ENCODE data around the gene CDK19.
"Not testable (repeated sequence)": the region's sequence is repeated elsewhere in the genome, so short reads cannot be mapped to it uniquely, and the experiment has no call there.

The CDK19 gene

DNA sequence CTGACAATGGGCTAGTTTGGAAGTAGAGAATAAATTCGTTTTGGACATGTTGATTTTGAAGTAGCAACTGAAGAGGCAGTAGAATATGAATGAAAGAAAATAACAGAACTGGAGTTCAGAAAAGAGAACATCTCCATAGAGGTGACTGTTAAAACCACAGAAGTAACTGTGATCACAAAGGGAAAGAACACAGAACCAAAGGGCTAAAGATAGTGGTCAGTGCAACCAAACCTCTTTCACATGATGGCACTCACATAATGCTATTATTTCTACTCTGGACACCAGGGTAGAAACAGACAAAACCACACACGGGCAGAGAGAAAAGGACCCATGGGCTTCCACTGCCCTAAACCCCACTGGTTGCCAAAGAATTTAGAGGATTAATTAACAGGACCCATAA is 58.5 kb downstream of the CDK19 start:
- DNase-seq (ENCODE audit: low spot score) = no peak

DNA sequence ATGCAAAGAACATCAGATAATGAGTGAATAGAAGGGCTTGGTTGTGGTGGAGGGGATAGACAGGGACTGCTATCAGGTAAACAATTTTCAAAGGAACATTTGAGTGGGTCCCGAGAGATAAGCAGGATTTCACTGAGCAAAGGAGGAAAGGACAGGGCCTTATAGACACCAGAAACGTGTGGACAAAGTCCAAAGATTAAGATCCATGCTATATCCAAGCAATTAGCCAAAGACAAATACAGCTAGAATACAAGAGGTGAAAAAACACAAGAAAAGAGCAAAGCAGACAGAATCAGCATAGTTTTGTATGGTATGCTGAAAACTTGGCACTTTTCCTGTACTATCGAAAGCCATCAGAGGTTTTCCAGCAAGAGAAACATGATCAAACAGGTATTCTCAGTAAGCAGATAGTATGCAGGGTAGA is 59.8 kb downstream of the CDK19 start:
- no peak for DNase-seq (ENCODE audit: low spot score)

DNA sequence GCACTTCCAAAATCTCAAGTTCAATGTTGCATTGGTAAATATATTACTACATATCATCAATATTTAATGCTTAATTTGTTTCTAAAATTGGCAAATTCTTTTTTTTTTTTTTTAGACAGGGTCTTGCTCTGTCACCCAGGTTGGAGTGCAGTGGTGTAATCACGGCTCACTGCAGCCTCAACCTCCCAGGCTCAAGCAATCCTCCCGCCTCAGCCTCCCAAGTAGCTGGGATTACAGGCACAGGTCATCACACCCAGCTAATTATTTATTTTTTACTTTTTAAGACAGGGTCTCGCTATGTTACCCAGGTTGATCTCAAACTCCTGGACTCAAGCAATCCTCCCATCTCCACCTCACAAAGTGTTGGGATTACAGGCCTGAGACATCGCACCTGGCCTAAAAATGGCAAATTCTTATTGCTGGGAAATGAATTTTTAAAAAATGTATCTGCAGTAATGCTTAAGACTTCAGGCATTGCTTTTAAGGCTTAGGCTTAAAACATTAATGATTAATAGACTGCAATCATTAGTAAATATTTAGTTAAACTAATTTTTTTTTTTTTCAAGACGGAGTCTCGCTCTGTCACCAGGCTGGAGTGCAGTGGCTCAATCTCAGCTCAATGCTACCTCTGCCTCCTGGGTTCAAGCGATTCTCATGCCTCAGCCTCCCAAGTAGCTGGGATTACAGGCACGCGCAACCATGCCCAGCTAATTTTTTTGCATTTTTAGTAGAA is 61.2 kb downstream of the CDK19 start:
- not testable (repeated sequence) for DNase-seq (ENCODE audit: low spot score)

DNA sequence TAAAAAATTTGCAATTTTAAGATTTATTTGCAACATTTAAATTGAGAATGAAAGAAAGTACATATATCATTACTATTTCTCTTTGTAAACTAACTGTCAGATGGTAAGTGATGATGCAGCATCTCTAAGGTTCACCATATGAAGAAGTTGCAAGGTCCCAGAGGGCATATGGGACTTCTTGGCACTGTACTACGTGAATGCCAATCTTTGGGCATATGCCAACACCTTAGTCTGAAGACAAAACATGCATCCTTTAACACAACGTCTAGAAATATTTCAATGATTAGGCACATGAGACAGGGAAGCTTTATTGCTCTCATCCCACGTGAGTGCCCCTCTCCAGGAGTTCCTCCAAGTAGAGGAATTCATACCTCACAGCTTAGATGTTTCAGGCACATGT is 66.8 kb downstream of the CDK19 start:
- no peak for DNase-seq (ENCODE audit: low spot score)

DNA sequence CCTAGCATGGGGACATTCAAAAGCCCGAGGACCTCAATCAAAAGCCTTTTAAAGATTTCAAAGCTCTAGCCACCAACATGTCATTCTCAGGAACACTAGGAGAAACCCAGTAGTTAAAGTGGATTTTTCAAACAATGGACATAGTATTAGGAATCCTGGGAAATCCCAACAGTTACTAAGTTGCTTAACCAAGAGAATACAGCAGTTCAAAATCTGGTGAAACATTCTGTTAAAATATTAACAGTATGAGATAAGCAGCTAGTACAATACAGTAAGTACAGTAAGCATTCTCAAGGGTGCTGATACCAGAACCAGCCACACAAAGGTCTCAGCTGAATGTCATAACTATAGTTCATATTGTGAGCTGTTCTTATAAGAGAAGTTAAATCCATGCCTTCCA is 68.6 kb downstream of the CDK19 start:
- no peak for DNase-seq (ENCODE audit: low spot score)

DNA sequence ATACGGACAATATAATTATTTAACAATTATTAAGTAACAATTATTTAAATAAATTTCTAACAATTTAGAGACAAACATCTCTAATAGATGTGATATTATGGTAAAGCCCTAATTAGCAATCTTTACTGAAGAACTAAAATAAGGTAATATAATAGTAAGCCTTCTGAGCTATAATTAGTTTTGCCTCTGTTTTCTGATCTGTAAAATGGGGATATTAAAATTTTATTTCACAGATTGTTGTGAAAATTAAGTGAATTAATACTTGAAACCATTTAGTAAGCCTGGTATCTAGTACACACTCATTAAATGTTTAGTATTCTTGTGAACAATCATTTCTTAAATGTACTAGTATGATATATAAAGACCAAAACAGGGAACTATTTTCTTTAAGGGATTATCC is 70.3 kb downstream of the CDK19 start:
- DNase-seq (ENCODE audit: low spot score) = no peak

DNA sequence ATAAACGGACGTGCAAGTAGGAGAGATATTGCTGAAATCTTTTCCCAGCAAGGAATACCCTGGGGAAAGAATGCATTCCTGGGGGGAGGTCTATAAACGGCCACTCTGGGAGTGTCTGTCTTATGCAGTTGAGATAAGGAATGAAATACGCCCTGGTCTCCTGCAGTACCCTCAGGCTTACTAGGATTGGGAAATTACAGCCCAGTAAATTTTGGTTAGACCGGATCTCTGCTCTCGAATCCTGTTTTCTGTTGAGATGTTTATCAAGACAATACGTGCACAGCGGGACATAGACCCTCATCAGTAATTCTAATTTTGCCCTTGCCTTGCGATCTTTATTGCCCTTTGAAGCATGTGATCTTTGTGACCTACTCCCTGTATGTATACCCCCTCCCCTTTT is 72.7 kb downstream of the CDK19 start:
- DNase-seq (ENCODE audit: low spot score) = not testable (repeated sequence)

DNA sequence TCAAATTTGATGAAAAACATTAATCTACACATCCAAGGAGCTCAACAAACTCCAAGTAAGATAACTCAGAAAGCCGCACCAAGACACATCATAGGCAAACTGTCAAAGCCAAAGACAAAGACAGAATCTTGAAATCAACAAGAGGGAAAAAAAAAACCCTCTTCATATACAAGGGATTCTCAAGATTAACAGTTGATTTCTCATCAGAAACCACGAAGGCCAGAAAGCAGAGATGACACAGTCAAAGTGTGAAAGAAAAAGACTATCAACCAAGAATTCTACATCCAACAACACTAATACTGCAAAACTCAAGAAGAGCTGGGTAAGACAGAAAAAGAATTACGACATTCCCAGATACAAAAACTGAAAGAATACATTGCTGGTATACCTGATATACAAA is 73.8 kb downstream of the CDK19 start:
- no peak for DNase-seq (ENCODE audit: low spot score)

DNA sequence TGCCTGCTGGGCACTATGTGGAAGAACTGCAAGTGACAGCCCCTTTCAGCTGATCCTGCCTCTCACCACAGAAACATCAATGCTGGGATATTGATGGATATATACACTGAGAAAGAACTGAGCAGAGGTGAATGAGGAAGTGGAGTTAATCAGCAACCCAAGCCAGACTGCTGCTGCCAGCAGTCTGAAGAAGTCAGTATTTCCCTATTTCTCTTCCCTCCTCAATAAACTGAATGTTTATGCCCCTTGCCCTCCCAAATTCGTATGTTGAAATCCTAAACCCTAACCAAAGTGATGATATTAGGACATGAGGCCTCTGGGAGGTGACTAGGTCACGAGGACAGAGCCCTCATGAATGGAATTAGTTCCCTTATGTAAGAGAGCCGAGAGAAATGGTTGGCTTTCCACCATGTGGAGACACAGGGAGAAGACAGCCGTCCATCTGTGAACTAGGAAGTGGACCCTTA is 76.3 kb downstream of the CDK19 start:
- no peak for DNase-seq (ENCODE audit: low spot score)

DNA sequence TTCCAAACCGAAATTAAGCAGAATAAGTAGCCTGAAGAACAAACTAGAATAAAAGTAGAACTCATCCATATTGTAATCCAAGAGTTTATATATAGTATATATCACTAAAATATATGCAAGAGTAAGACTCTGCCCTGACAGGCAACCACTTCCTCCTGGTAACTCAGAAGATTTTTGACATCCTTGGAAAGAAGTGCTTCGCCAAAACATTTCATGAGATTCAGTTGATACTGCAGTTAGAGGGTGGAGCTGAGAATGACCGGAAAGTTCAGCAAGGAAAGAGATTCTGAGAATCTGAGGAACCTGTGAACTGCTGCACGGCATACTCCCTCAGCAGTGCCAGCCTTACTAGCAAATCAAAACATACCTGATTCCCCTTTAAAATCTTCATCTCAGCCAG is 79.6 kb downstream of the CDK19 start:
- no peak for DNase-seq (ENCODE audit: low spot score)

DNA sequence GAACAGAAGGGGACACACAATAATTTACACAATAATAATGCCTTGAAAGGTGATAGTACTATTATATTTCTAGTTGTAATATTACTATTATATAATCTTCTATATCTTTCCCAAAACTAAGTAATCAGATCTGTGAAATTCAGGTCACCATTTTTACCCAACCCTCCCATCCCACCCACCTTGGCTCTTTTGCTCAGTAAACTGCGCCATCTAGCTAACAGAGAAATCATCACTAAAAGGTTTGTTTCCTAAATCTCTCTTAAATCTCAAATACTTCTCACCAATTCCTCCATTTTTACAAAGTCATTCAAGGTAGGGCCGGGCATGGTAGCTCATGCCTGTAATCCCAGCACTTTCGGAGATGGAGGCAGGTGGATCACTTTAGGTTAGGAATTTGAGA is 83.4 kb downstream of the CDK19 start:
- DNase-seq (ENCODE audit: low spot score) = no peak

DNA sequence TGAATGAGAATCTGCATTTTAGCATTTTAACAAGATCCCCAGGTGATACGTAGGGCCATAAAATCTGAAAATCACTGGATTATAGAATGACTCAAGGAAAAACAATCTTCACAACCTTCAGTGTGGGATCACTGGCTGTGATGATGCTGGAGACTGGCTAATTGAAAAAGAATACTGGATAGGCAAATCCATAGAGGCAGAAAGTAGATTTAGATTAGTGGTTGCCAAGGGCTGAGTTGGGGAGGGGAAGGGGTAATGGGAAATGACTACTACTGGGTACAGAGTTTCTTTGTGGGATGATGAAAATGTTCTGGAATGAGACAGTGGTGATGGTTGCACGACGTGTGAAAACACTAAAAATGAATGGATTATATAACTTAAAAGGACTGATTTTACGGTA is 84.1 kb downstream of the CDK19 start:
- DNase-seq (ENCODE audit: low spot score) = no peak

DNA sequence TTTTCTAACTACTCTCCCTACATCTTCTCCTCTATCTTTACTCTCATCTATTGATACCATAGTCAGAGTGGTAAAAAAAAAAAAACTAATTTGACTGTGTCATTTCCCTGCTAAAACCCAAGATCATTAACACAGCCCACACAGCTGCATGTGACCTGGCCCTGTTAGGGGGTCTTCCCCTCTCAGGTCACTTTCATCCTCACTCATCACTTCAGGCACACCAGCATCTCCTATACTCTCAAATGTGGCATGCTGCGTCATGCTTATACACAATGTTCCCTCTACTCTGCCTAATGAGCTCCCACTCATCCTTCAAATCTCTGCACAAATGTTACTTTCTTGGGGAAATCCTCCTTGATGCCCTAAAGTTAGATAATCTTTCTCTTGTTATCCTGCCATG is 86.8 kb downstream of the CDK19 start:
- no peak for DNase-seq (ENCODE audit: low spot score)

DNA sequence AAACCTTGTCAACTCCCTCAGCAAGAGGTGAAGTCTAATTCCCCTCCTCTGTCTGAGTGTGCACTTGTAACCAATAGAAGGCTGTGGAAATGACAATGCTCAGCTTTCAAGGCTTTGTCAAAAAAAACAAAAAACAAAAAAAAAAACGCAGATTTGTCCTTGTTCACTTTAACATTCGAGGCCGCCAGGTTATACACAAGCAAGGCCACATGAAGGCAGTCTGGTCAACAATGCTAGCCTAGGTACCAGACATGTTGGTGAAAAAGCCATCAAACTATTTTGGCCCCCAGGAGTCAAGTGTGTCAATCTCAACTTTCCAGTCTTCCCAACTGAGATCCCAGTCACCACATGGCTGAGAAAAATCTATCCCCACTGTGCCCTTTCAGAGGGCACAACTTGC is 92.3 kb downstream of the CDK19 start:
- DNase-seq (ENCODE audit: low spot score) = no peak

DNA sequence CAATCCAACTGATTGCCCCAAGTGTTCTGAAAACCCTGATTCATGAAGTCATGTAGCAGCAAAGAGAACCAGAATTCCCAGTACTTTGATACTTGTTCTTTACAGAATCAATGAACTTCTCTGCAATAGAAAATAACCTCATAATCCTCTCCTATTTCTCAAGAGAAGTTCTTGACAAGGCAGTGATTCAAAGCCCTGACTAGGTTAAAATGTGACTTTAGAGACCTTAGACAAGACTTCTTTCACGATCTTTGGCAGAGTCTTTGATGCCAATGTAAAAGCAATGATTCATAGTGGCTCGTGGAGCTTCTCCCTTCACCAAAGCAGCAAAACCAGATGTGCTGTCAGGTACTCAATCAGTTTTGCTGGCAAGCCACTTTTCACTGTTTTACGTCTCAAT is 95.2 kb downstream of the CDK19 start:
- no peak for DNase-seq (ENCODE audit: low spot score)

DNA sequence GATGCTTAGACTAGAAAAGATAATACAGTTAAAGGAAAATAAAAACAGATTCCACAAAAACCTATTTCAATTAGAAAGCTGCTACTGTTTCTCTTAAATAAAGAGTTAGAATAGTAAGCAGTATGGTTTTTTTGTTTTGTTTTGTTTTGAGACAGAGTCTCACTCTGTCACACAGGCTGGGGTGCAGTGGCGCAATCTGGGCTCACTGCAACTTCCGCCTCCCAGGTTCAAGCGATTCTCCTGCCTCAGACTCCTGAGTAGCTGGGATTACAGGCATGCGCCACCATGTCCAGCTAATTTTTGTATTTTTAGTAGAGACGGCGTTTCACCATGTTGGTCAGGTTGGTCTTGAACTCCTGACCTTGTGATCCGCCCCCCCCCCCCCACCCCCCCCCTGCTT is 95.7 kb downstream of the CDK19 start:
- not testable (repeated sequence) for DNase-seq (ENCODE audit: low spot score)

DNA sequence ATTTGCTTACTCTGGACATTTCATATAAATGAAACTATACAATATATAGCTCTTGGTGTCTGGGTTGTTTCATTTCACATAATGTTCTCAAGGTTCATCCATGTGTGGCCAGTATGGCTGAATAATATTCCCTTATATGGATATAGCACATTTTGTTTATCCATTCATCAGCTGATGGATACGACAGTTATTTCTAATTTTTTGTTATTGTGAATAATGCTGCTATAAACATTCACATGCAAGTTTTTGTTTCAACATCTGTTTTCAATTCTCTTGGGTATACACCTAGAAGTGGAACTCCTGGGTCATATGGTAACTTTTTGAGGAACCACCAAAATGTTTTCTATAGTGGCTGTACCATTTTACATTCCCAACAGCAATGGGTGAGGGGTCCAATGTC is 101.1 kb downstream of the CDK19 start:
- DNase-seq (ENCODE audit: low spot score) = no peak

DNA sequence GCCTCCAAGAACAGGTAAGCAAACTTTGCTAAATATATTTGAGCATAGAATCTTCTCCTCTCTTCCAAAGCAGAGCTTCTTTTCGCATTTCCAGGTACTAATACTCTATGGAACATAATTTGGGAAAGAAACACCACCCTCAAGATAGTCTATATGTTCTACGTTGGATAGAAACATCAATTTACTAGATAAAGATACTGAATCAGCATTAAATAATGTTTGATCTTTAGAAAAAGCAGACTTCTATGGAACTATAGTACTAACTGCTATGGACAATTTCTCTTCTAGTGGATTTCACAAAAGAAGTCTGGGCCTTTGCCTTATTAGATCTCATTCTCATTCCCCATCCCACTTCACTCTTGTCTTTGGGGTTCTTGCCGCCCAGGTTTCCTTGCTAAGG is 103.0 kb downstream of the CDK19 start:
- no peak for DNase-seq (ENCODE audit: low spot score)

DNA sequence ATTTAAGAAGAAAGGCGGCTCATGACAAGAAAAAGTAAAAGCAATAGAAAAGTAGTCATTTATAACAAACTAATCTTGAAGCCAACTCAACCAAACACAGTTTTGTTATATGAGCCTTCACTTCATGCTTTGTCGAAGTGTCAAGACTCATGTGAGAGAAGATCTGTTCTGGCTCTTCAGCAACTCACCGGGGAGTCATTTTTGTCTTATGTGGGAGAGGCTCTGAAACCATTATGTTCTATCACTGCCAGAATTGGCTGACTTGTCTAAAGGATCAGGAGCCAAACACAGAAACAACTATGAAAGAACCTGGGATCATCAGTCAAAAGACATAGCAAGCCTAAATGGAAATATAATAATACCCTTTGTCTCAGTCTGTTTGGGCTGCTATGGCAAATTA is 105.2 kb downstream of the CDK19 start:
- DNase-seq (ENCODE audit: low spot score) = no peak

DNA sequence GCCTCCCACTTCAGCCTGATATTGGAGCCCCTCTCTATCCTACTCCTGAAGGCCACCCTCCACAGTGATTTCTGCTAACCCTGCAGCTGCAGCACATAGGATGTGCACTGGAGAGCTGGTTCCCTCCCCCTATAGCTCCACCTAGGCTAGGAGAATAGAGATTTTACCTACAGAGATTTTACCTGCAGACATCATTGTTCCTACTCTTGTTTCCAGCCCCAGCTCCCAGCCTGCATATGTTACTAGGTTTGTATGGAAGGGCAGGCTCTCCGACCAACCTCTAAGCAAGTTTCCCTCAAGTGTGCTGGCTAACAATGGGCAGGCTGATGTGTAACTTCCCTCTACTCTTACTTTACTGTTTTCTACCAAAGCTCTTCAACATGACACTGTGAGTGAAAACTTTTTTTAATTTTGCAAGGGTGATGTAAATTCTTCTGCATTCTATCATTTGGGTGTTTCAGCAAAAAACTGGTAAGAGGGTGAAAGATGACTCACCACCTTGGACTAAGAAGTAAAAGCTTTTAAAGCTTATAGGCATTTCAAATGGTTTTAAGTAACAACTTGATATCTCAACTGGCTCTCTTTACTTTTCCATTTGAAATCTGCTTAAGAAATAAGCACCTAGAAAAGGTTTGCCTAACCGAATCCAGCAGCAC is 106.8 kb downstream of the CDK19 start:
- DNase-seq (ENCODE audit: low spot score) = no peak

DNA sequence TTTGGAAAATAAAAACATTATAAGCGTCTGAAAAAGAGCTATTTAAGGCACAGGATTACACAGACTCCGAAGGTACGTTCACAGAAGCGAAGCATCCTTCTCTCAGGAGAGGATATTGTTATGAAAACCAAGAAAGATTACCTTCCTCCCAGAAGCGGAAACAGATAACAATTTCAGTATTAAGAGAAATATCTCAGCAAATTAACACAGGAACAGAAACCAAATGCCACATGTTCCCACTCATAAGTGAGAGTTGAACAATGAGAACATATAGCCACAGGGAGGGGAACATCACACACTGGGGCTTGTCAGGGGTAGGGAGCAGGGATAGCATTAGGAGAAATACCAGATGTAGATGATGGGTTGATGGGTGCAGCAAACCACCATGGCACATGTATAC is 109.7 kb downstream of the CDK19 start:
- DNase-seq (ENCODE audit: low spot score) = no peak

DNA sequence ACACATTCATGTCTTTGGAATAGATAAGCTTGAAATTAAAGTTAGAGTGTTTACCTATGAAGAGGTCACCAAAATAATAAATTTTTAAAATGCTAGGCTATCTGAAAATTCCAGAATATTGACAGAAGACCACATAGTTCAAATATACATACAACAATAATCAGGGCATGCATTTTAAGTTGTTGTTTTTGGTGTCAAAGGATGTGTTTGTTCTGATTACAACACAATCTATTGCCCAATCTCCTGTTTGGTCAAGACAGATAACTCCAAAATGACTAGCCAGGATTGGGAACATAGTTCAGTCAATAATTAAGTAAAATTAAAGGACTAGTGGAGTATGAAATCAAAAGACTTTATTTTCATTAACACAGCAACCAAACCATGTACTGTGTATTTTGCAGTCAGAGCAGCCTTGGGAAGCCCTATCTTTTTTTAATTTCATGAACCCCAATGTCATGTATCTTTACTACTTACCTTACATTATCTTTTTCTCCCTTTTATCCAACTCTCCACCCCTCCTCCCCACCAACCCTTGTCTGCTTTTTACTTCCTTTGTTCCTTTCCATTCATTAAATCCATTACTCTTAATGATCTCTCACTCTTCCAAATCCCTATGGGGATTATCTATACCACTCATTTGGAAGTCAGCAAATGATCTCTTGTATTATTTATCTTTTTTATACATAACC is 111.2 kb downstream of the CDK19 start:
- DNase-seq (ENCODE audit: low spot score) = no peak

Data from RKO (cell line).